ENCODE measurements around the gene ZGPAT. TPM values are rescaled to one million over a fixed set of nuclear protein-coding genes. Genes with fewer than 3 reads are reported as not detected.

Gene ZGPAT
- total and polyA plus RNA-seq, 2 of the 13 experiments (the other 11 are each of a cell fraction or from before 2014, with no cell fraction given), result 23.0 to 41.9 TPM

GRCh38 chr20:63658749-63659187 is 49.1 kb upstream of the ZGPAT start (continued):
- TF ChIP-seq, protein P1, sequence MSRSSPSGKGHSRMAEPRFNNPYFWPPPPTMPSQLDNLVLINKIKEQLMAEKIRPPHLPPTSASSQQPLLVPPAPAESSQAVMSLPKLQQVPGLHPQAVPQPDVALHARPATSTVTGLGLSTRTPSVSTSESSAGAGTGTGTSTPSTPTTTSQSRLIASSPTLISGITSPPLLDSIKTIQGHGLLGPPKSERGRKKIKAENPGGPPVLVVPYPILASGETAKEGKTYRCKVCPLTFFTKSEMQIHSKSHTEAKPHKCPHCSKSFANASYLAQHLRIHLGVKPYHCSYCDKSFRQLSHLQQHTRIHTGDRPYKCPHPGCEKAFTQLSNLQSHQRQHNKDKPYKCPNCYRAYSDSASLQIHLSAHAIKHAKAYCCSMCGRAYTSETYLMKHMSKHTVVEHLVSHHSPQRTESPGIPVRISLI (CRISPR knock-in tag; IDR thresholded peaks at IDR 0.05; ENCODE audit: borderline replicate concordance), result no peak
- TF ChIP-seq ARID2 (CRISPR knock-in tag; IDR thresholded peaks at IDR 0.05; ENCODE audit: borderline replicate concordance) (no peak), ZNF292 (CRISPR knock-in tag; IDR thresholded peaks at IDR 0.05; ENCODE audit: borderline replicate concordance, low read depth) (no peak), ZNF3 (CRISPR knock-in tag; IDR thresholded peaks at IDR 0.05) (no peak), ZNF550 (CRISPR knock-in tag; IDR thresholded peaks at IDR 0.05; ENCODE audit: borderline replicate concordance) (0 out of 2 replicates have a peak, but pooled peaks have one; percentile 23), ZNF737 (CRISPR knock-in tag; IDR thresholded peaks at IDR 0.05; ENCODE audit: borderline replicate concordance) (peak; percentile 82; the same call in 1 of the 2 replicates), ZNF296 (CRISPR knock-in tag; conservative IDR thresholded peaks at IDR 0.05) (peak; percentile 68), ZMYM3 (CRISPR knock-in tag; IDR thresholded peaks at IDR 0.05) (no peak), AGO1 (IDR thresholded peaks at IDR 0.05; ENCODE audit: low read depth, low read length, poor library complexity, severe bottlenecking) (no peak), POLR2G (IDR thresholded peaks at IDR 0.05; ENCODE audit: low read depth, low read length) (no peak), ZNF124 (CRISPR knock-in tag; IDR thresholded peaks at IDR 0.05) (no peak), PHF8 (CRISPR knock-in tag; IDR thresholded peaks at IDR 0.05) (no peak), MED1 (CRISPR knock-in tag; IDR thresholded peaks at IDR 0.05) (no peak; the same call in 1 of the 2 replicates)
- TF ChIP-seq, protein P2, sequence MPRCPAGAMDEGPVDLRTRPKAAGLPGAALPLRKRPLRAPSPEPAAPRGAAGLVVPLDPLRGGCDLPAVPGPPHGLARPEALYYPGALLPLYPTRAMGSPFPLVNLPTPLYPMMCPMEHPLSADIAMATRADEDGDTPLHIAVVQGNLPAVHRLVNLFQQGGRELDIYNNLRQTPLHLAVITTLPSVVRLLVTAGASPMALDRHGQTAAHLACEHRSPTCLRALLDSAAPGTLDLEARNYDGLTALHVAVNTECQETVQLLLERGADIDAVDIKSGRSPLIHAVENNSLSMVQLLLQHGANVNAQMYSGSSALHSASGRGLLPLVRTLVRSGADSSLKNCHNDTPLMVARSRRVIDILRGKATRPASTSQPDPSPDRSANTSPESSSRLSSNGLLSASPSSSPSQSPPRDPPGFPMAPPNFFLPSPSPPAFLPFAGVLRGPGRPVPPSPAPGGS (CRISPR knock-in tag; IDR thresholded peaks at IDR 0.05), result no peak; the same call in 1 of the 2 replicates
- TF ChIP-seq, protein P3, sequence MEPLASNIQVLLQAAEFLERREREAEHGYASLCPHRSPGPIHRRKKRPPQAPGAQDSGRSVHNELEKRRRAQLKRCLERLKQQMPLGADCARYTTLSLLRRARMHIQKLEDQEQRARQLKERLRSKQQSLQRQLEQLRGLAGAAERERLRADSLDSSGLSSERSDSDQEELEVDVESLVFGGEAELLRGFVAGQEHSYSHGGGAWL (CRISPR knock-in tag; IDR thresholded peaks at IDR 0.05), result peak; percentile 2; the same call in 1 of the 2 replicates
- TF ChIP-seq, protein P4, sequence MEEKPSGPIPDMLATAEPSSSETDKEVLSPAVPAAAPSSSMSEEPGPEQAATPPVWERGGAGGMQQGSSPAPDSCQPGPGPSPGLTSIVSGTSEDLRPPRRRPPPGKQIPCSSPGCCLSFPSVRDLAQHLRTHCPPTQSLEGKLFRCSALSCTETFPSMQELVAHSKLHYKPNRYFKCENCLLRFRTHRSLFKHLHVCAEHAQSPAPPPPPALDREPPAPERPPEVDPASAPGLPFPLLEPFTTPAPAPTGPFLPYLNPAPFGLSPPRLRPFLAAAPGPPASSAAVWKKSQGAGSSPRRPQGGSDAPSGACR (CRISPR knock-in tag; IDR thresholded peaks at IDR 0.05), result no peak
- TF ChIP-seq, protein P5, sequence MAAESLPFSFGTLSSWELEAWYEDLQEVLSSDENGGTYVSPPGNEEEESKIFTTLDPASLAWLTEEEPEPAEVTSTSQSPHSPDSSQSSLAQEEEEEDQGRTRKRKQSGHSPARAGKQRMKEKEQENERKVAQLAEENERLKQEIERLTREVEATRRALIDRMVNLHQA (CRISPR knock-in tag; IDR thresholded peaks at IDR 0.05), result no peak
- TF ChIP-seq, protein P6, sequence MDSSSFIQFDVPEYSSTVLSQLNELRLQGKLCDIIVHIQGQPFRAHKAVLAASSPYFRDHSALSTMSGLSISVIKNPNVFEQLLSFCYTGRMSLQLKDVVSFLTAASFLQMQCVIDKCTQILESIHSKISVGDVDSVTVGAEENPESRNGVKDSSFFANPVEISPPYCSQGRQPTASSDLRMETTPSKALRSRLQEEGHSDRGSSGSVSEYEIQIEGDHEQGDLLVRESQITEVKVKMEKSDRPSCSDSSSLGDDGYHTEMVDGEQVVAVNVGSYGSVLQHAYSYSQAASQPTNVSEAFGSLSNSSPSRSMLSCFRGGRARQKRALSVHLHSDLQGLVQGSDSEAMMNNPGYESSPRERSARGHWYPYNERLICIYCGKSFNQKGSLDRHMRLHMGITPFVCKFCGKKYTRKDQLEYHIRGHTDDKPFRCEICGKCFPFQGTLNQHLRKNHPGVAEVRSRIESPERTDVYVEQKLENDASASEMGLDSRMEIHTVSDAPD (CRISPR knock-in tag; IDR thresholded peaks at IDR 0.05), result no peak
- TF ChIP-seq, protein P7, sequence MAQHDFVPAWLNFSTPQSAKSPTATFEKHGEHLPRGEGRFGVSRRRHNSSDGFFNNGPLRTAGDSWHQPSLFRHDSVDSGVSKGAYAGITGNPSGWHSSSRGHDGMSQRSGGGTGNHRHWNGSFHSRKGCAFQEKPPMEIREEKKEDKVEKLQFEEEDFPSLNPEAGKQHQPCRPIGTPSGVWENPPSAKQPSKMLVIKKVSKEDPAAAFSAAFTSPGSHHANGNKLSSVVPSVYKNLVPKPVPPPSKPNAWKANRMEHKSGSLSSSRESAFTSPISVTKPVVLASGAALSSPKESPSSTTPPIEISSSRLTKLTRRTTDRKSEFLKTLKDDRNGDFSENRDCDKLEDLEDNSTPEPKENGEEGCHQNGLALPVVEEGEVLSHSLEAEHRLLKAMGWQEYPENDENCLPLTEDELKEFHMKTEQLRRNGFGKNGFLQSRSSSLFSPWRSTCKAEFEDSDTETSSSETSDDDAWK (CRISPR knock-in tag; IDR thresholded peaks at IDR 0.05), result no peak
- TF ChIP-seq, protein P8, sequence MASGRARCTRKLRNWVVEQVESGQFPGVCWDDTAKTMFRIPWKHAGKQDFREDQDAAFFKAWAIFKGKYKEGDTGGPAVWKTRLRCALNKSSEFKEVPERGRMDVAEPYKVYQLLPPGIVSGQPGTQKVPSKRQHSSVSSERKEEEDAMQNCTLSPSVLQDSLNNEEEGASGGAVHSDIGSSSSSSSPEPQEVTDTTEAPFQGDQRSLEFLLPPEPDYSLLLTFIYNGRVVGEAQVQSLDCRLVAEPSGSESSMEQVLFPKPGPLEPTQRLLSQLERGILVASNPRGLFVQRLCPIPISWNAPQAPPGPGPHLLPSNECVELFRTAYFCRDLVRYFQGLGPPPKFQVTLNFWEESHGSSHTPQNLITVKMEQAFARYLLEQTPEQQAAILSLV (CRISPR knock-in tag; IDR thresholded peaks at IDR 0.05; ENCODE audit: borderline replicate concordance), result no peak
